C4-2B (cell line): ENCODE results near the gene FHIT.

ENCODE experiments used
- H3K27ac ChIP-seq: fragments of 450-650 bp; 2 replicates; pipeline ENCODE4 v1.5.1; 2017
- ZFX ChIP-seq: fragments of 450-650 bp; IDR thresholded peaks from 2 replicates; pipeline ENCODE4 v1.6.1; 2017
- TF ChIP-seq, protein P1 (sequence below): fragments of 450-650 bp; conservative IDR thresholded peaks from 2 replicates; pipeline ENCODE4 v1.5.1; 2017; ENCODE audit warnings: mild to moderate bottlenecking

FHIT gene

DNA sequence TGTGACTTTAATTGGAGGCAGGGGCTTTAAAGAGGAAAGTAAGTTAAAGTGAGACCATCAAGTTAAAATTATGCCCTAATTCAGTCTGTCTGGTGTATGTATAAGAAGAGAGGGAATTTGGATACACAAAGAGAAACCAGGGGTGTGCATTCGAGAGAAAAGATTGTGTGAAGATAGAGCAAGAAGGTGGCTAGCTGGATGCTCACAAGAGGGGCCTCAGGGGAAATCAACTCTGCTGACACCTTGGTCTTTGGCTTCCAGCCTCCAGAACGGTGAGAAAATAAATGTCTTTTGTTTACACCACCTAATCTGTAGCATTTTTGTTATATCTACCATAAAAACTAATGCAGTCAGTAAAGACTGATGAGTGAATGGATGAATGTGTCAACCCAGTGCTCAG is 1294.1 kb downstream of the FHIT start:
- no peak for TF ChIP-seq ZFX
- TF ChIP-seq, protein P1, sequence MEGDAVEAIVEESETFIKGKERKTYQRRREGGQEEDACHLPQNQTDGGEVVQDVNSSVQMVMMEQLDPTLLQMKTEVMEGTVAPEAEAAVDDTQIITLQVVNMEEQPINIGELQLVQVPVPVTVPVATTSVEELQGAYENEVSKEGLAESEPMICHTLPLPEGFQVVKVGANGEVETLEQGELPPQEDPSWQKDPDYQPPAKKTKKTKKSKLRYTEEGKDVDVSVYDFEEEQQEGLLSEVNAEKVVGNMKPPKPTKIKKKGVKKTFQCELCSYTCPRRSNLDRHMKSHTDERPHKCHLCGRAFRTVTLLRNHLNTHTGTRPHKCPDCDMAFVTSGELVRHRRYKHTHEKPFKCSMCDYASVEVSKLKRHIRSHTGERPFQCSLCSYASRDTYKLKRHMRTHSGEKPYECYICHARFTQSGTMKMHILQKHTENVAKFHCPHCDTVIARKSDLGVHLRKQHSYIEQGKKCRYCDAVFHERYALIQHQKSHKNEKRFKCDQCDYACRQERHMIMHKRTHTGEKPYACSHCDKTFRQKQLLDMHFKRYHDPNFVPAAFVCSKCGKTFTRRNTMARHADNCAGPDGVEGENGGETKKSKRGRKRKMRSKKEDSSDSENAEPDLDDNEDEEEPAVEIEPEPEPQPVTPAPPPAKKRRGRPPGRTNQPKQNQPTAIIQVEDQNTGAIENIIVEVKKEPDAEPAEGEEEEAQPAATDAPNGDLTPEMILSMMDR, result no peak
- H3K27ac ChIP-seq, result no peak overlapping the region

- TF ChIP-seq, protein P1, result no peak
- no peak for TF ChIP-seq ZFX
- H3K27ac ChIP-seq, result no peak overlapping the region
Observed at GRCh38 chr3:59953104-59953503, 1298.1 kb downstream of the FHIT start.

DNA sequence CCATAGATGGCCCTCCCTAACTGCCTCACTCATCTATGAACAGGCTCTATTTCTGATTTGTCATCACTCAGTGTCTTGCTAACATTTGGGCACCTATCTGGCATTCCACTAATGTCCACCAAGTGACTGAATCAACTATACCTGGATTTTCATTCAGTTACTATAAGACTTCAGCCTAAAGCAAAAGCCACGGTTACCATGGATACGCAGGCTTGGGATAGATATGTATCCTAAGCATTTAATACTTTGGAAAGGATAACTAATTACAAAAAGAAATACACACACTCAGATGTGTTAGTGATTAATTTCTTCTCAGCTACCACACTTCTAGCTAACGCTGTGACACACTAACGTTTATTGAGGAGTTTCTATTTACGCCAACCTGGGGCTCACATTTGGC is 1301.9 kb downstream of the FHIT start:
- no peak overlapping the region for H3K27ac ChIP-seq

GRCh38 chr3:59946401-59946800 is 1304.9 kb downstream of the FHIT start:
- H3K27ac ChIP-seq, result no peak overlapping the region
- TF ChIP-seq ZFX, result no peak
- TF ChIP-seq, protein P1, result no peak

More for the DNA sequence above, 1301.9 kb downstream of the FHIT start:
- TF ChIP-seq ZFX, result no peak
- TF ChIP-seq, protein P1, result no peak

GRCh38 chr3:59940718-59941117 is 1310.5 kb downstream of the FHIT start:
- no peak overlapping the region for H3K27ac ChIP-seq
- no peak for TF ChIP-seq ZFX
- TF ChIP-seq, protein P1, result no peak

- H3K27ac ChIP-seq, result no peak overlapping the region
- TF ChIP-seq, protein P1, result no peak
- no peak for TF ChIP-seq ZFX
Observed at GRCh38 chr3:59939826-59940426, 1311.3 kb downstream of the FHIT start.

GRCh38 chr3:59938828-59939227 is 1312.4 kb downstream of the FHIT start:
- H3K27ac ChIP-seq, result no peak overlapping the region
- TF ChIP-seq, protein P1, result no peak
- no peak for TF ChIP-seq ZFX
